GM03348 (cell line): ENCODE measurements around the gene CXCL9.
A peak's percentile ranks its signal among the peaks of the same experiment; 100 is the strongest.
"Not testable (repeated sequence)": the region's sequence is repeated elsewhere in the genome, so short reads cannot be mapped to it uniquely, and the experiment has no call there.

Experiments used
- DNase-seq: peaks from one replicate; pipeline ENCODE4 v3.0.0; 2012; ENCODE audit warnings: low spot score

The CXCL9 gene

GRCh38 chr4:76011700-76012387 is 4.5 kb upstream of the CXCL9 start:
- DNase-seq, result peak; percentile 79

DNA sequence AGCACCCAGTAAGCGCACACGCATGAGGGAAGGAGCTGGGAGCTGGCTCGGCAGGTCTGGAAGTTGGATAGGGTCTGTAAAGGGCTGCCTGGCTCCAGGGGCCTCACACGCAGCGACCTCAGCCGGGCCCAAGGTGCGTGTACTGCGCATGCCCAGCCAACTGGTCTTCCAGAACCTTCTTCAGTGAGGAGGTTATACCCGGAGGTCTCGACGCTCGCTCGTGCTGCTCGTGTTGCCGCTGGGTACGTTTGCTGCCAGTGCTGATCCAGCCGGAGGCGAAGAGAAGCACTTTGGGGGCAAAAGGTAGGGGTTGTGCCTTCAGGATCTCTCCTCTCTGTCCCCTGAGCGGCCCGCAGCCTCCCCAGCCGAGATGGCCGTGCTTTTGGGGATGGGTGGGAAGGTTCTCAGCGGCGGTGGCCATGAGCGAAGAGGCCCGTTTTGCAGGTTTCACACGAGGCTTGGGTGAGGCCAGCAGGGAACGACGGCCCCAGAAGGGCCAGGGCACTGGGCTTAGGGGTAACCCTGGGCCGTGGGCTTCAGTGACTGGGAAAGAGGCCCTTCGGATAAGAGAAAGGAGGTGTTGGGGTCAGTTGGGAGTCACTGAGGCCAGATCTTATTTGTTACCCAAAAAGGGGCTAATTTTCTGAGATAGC is 3.8 kb upstream of the CXCL9 start:
- DNase-seq, result no peak

- DNase-seq, result no peak
Observed at GRCh38 chr4:76010576-76010975, 3.3 kb upstream of the CXCL9 start.

GRCh38 chr4:76009311-76009710 is 2.0 kb upstream of the CXCL9 start:
- DNase-seq, result no peak

- DNase-seq, result no peak
Observed at GRCh38 chr4:76003620-76004019, 3.7 kb downstream of the CXCL9 start.

- DNase-seq, result no peak
Observed at GRCh38 chr4:76003035-76003434, 4.3 kb downstream of the CXCL9 start.

GRCh38 chr4:76002176-76002575 is 5.1 kb downstream of the CXCL9 start:
- DNase-seq, result no peak

- DNase-seq, result no peak
Observed at GRCh38 chr4:76001700-76002099, 5.6 kb downstream of the CXCL9 start.

- DNase-seq, result no peak
Observed at GRCh38 chr4:76000279-76000678, 7.0 kb downstream of the CXCL9 start.

- DNase-seq, result not testable (repeated sequence)
Observed at GRCh38 chr4:75998525-75999147, 8.7 kb downstream of the CXCL9 start.

- no peak for DNase-seq
Observed at GRCh38 chr4:75997946-75998345, 9.4 kb downstream of the CXCL9 start.

GRCh38 chr4:75997081-75997480 is 10.2 kb downstream of the CXCL9 start:
- DNase-seq, result no peak

DNA sequence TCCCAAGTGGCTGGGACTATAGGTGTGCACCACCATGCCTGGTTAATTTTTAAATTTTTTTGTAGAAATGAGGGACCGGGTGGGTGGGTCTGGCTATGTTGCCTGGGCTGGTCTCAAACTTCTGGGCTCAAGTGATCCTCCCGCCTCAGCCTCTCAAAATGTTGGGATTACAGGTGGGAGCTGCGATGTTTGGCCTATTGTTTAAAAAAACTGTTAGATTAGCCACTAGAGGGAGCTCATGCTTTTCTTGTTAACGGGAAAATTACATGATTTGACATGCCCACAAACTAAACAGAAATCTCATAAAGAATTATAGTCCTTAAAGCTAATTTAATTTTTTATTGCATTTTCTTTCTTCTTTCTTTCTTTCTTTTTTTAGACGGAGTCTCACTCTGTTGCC is 11.6 kb downstream of the CXCL9 start:
- peak; percentile 67 for DNase-seq

GRCh38 chr4:75992462-75992861 is 14.8 kb downstream of the CXCL9 start:
- DNase-seq, result no peak

DNA sequence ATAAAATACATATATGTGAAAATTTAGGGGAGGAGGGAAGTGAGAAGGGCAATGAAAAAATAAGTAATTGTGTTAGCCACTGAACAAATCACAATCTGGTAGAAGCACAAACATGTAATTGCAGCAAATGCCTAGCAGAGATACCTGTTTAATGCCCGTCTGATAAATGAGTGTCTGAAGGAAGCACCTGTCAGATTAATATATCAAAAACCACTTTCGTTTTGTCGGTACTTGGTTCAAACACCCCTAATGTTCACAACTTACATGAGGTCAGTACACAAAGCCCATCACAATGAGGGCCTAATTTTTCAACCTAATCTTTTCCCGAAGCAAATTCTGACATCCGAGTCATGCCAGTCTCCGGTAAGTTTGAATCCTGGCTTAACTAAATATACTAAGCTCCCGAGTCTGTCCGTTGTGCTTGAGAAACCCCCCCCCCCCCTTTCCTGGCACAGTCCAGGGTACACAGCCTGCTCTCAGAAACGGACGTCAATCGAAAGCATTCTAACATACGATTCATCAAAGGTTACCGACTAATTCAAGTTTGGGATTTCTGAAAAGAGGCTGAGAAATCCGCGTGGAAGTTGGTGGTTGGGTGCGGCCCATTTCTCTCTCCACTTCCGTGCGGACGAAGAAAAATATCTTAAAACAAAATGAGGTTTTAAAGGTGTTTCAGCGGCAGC is 17.3 kb downstream of the CXCL9 start:
- peak; percentile 15 for DNase-seq

DNA sequence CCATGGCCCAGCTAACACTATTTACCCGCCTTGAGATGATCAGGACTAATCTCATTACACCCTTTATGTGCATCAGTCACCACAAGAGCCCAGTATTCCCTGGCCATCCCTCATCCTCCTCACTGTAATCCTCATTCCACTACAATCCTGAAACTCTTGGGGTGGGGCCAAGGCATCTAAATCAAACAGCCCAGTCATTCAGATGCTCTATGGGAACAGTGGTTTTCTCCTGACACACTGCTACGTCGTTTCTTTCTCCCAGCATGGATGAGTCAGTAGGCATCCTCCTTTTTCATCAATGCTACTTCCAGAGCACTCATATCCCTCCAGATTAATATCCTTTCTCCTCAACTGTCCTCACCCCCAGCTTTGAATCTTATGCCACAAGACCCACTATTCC is 22.2 kb downstream of the CXCL9 start:
- peak; percentile 79 for DNase-seq

DNA sequence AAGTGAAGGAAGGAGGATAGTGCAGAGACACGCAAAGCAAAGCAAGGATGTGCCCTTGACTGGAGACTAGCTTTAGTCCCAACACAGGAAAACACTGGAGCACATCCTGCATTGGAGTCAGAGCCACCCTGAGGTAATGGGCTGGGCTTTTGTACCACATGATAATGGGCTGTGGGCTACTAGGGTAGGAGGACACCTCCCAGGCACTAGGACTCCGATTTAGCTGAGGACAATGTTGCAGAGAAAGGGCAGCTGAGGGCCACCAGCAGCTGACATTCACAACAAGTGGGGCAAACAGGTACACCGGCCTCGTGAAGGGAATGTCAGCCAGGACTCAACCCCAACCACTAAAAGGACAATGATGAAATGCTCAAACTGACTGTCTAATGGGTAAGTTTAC is 26.7 kb downstream of the CXCL9 start:
- no peak for DNase-seq

DNA sequence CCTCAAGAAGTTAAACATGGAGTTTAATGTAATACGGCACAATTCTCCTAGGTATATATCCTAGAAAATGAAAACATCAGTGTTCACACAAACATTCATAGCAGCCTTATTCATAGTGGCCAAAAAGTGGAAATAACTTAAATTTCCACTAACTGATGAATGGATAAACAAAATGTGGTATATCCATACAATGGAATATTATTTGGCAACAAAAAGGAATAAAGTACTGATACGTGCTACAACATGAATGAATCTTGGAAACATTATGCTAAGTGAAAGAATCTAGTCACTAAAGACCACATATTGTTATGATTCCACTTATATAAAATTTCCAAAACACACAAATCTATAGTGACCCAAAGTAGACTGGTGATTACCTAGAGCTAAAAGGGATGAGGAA is 31.1 kb downstream of the CXCL9 start:
- no peak for DNase-seq

GRCh38 chr4:75973766-75974165 is 33.5 kb downstream of the CXCL9 start:
- no peak for DNase-seq

- DNase-seq, result no peak
Observed at GRCh38 chr4:75968084-75968483, 39.2 kb downstream of the CXCL9 start.

DNA sequence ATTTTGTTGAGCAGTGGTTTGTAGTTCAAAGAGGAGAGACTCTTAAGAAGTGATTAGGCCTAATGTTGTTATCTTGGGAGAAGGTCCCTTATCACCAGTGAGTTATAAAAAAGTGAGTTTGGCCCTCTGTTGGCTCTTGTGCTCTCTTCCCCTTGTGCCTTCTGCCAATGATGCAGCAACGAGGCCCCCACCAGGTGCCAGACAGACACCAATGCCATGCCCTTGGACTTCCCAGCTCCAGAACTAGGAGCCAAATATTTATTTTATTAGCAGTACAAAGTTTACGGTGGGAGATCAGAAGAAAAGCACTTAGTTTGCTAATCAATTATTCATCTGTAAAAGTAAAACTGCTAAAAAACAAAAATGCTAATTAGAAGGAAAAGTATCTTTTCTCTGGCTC is 43.8 kb downstream of the CXCL9 start:
- DNase-seq, result no peak

DNA sequence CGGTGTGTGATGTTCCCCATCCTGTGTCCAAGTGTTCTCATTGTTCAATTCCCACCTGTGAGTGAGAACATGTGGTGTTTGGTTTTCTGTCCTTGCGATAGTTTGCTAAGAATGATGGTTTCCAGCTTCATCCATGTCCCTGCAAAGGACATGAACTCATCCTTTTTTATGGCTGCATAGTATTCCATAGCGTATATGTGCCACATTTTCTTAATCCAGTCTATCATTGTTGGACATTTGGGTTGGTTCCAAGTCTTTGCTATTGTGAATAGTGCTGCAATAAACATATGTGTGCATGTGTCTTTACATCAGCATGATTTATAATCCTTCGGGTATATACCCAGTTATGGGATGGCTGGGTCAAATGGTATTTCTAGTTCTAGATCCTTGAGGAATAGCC is 45.2 kb downstream of the CXCL9 start:
- not testable (repeated sequence) for DNase-seq

GRCh38 chr4:75958546-75958945 is 48.8 kb downstream of the CXCL9 start:
- not testable (repeated sequence) for DNase-seq
